ENCODE data around the gene MED13L.

MED13L gene

DNA sequence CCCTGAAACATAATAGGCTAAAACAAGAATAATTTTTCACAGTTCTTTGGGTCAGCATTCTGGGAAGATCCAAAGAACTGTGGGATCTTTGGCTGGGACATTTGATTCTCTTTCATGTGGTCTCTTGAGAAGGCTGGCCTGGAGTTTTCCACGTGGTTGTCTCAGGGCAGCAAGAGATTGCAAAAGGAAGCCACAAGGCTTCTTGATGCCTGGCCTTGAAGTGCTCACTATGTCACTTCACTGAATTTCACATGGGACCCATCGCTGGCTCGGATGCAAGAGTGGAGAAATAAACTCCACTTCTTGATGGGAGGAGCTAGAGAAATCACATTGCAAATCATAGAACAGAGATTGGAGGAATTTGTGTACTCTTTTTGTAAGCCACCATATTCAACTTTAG, 343.4 kb downstream of the MED13L start:
- DNase-seq = no peak

DNA sequence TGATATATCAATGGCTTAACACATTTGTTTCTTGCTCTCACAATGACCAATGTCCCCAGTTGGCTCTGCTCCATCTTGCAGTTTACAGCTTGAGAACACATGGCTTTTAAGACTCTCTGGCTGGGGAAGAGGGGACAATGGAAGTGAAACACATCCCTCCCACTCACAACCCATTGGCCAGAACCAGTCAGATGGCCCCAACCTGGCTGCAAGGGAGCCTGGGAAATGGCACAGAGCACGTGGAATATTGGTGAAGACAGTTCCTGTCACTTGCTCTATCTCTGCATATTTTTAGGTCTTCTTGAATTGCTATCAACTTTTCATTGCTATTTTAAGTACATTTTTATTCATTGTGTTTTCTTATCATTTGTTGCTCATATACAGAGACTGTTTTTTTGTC, 345.4 kb downstream of the MED13L start:
- no peak for DNase-seq

DNA sequence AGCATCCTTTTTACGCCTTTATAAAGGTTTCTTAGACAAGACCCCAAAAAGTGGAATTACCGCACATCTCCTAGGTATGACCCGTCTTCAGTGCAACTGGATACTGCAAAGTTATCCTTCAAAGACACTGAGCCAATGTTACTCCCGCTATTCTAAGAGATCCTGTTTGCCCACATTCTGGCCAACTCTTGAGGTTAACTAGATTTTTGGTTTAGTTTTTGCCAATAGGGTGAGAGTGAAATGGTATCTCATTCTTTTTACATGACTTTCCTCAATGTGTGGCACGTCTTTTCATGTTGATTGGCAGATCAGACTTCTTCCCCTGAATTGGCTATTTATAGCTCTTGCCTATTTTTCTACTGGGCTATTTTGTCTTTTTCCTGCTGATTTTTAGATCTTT, 347.2 kb downstream of the MED13L start:
- no peak for DNase-seq

DNA sequence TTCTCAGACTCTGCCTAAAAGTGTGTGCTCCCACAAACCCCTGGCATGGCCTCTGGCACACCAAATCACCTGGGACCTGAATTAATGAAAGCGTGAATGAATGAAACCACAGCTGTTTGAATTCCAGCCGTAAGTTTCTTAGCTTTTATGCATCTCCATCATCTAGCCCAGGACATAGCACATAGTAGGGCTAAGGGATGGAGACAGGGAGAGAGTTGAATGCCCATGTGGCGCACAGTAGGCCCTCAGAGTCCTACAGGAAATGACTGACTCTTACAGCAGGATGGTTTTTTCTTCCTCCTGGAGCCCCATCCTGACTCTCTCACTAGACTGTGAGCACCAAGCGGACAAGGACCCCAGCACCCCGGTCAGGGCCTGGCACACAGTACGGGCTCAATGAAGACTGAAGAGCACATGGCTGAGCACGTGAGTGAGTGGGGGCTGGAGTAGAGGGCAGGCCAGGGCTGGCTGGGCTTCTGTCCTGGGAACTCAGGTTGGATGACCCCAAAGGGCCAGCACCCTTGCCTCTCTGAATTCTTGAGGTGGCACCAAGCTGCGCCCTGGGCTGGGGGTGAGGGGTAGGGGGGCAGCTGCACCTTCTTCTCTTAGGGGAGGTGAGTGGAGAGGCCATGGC, 351.3 kb downstream of the MED13L start:
- no peak for DNase-seq

DNA sequence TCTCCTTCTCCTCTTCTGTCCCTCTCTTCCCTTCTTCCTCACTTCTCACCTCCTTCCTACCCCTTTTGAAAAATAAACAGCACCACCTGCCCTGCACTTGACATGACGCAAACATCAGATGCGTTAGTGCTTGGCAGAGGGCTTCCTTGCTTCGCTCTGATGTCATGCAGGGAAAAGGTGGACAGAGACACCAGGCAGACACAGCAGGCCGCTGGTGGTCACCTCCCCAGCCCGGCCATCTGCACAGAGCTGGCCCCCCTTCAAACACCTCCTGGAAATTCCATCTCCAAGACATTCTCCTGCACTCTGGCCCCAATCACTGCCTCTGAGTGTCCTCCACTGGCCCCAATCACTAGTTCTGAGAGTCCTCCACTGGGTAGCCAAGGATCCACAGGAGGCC, 353.6 kb downstream of the MED13L start:
- DNase-seq = no peak

DNA sequence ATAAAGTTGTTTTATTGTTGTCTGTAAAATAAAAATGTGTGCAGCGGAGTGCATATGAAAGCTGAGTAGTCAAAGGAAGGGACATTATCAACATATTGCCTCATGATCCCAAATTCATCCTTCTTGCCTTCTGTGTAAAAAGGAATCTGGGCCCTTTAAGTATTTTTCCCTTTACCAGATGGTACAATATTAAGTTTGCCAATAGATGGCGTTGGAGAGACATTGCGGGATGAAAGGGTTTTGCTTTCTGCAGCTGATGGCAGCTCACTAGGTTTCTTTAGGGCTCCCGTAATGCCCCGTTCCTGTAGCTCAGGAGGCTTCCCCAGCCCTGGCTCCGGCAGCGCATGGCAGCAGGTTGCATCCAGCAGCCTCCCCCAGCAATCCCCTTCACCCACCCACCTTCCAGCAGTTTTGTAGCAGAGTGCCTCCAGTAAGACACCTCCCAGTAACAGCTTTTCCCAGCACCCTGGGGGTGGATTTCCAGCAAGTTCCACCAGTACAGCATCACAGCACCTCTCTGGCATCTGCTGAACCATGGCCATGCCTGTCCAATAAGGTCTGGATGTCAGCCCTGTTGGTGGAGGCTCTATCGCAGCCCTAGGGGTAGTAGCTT, 354.4 kb downstream of the MED13L start:
- no peak for DNase-seq

DNA sequence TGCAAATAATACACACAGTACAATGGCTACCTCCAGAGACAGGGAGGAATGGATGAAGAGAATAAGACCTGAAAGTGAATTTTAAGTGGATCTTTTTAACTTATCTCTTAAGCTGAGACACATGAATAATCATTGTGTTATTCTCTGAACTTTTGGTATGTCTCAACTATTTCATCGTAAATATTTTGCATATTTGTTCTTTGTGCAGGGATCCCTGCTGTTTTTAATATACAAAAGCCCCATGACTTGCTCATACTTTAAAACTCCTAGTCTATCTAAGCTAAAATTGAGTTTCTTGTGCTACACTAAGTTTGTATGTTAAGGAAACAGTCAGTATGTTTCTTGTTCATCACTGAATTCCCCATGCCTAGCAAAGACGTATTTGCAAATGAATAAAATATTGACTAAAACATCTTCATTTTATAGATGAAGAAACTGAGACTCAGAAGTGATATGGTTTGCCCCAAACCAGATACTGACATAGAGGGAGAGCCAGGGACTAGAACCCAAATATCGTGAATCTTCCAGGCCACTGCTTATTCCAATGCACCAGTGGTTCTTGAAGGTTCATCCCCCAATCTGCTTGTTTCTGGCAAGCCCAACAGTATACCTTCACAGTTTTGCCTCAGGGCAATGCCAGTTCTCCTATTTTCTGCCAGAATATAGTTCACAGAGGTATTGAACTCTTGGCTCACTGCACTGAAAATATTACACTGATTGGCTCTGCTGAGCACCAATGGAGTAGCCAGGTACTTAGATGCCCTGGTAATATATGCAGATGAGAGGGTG, 356.9 kb downstream of the MED13L start:
- no peak for DNase-seq

DNA sequence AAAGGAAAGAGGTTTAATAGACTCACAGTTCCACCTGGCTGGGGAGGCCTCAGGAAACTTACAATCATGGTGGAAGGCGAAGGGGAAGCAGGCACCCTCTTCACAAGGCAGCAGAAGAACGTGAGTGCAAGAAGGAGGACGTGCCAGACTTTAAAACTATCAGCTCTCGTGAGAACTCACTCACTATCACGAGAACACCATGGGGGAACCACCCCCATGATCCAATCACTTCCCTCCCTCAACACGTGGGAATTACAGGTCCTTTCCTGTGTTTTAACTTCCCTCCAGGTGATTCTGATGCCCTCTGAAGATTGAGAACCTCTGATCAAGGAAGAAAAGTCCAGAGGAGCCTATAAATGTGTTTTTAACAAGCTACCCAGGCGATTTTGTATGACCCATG, 358.7 kb downstream of the MED13L start:
- no peak for DNase-seq

DNA sequence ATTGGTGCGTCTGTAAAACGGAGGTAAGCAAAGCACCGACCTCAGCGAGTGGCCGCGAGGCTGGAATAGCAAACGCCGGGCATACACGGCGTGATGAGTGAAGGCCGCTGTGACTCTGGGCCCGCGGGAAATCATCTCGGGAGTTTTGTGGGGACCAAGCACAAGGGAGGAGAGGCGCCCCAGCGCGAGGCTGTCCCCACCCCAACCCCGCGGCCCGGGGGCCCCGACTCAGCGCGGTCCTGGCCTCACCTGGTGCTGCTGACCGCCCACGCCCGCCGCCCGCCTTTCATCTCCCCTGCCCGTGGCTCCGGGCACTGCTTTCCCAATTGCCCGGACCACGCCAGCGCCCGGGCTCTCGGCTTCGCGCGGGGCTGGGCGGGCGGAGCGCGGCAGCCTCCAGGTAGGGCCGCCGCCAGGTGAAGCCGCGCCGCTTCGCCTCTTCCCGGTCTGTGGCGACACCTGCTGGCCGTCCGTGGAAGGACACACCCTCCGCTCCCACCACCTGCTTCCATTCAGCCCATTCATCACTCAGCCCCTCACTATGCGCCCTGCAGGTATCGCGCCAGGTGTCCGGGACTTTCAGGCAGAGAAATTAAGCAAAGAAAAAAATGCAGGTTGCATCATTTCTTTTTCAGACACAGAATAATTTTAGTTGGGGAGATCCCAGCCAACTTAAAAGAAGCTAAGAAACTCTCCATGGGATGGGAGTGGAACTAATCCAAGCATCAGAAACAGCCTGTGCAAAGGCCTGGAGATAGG, 360.4 kb downstream of the MED13L start:
- peak; percentile 14 for DNase-seq

DNA sequence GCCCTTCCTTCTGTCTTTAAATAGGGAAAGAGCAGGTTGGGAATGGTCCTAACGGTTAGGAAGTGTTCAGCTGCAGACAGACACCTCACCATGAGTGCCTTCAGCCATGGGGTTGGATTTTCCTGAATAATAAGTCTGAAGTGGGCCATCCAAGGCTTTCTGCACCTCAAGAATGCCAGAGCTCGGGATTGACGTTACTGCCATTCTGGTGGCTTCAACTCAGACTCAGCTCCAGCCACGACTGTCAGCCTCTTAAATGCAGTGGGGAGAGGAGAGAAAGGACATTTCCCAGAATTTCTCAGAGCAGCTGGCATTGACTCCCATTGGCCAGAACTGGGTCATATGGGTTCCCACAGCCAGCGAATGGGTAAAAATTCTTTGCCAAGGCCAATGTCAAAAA, 363.4 kb downstream of the MED13L start:
- DNase-seq = no peak

DNA sequence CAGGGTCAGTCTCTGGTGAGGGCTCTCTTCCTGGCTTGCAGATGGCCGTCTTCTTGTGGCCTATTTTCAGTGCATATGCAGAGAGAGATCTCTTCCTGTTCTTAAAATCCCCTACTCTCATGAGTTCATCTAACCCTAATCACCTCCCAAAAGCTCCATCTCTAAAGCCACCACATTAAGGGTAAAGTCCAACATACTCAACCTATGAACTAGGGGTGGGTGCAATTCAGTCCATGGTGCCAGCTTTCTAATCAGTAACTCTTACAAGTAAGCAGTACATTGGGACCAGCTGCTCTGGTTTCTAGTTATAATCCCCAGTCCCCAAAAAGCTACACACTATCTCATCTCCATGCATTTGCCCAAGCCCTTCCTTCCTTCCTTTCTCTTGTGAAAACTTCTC, 365.1 kb downstream of the MED13L start:
- DNase-seq = no peak

DNA sequence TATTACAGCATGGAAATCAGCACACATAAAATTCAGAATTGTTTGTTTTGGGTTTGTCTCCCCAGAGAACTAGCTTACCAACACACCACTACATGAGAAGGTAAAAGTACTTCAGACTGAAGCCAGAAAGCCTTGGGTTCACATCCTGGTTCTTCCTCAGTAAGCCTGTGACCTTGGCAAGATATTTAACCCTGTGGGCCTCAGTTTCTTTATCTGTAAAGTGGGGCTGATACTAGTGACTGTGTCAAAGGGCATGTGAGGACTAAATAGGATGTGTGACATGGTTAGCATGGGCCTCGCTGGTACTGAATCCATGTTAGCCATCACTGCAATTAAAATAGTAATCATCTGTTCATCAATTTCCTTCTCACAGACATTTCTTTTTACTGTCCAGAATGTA, 366.1 kb downstream of the MED13L start:
- no peak for DNase-seq

DNA sequence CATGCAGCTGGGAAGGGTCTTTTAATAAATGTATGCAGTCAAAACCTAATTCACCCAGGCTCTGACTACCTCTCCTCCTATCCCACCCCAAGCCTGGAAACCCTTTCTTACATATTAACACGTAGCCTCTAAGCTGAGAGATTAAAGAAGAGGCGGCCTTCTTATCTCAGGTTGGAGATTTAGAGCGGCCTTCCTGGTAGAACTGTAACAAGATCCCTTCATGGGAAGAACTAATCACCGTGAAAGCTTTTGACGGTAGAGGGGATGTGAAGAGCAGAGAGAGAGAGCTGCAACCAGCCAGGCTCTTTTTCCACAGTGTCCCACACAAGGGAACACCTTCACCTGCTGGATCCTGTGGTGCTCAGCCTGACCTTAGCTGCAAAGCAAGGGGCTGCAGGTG, 367.4 kb downstream of the MED13L start:
- DNase-seq = no peak
